Tibial artery (tissue), 4 donors: ENCODE results near the gene GARNL3.

ENCODE experiments used
- DNase-seq, 2 donors: peaks; one replicate each; pipeline ENCODE4 v3.0.0-alpha.2; 2019
- H3K27ac ChIP-seq, 2 donors: fragments of 200-600 bp; sonication (generic) in 1 of 2; 1 replicate in 1 of 2; 2 replicates in 1 of 2; pipeline ENCODE4 v1.5.1; 2018 to 2019; ENCODE audit warnings: mild to moderate bottlenecking in 1 of 2
- H3K27me3 ChIP-seq, 2 donors: fragments of 200-600 bp; sonication (generic) in 1 of 2; one replicate each; pipeline versions ENCODE4 v1.5.1 to v1.6.0; 2016 to 2019
- H3K36me3 ChIP-seq, 3 donors: fragments of 200-600 bp; sonication (generic) in 2 of 3; one replicate each; pipeline ENCODE4 v1.5.1; 2016 to 2019; ENCODE audit warnings: mild to moderate bottlenecking in 2 of 3
- H3K4me1 ChIP-seq, 4 donors: fragments of 200-600 bp; sonication (generic) in 2 of 4; 1 replicate in 3 of 4; 2 replicates in 1 of 4; pipeline ENCODE4 v1.5.1; 2016 to 2019
- H3K4me3 ChIP-seq, 2 donors: fragments of 200-600 bp; sonication (generic) in 1 of 2; 1 replicate in 1 of 2; 2 replicates in 1 of 2; pipeline ENCODE4 v1.5.1; 2018 to 2019; ENCODE audit warnings: mild to moderate bottlenecking in 2 of 2
- H3K9me3 ChIP-seq, 3 donors: fragments of 200-600 bp; sonication (generic) in 1 of 3; one replicate each; pipeline ENCODE4 v1.5.1; 2016 to 2019
- intact Hi-C: fragments of 100-400 bp; cut with DNase I; formaldehyde crosslinking; loops from one replicate; pipeline ENCODE4 v1.15.0; 2023; ENCODE audit warnings: low total_unique reads
- TF ChIP-seq, protein P1 (sequence below), 2 experiments: fragments of 200-600 bp in 1 of 2; fragments of 450-650 bp in 1 of 2; IDR thresholded peaks; one replicate each; pipeline ENCODE4 v1.5.1; 2017 to 2019; ENCODE audit warnings: antibody characterized with exemption in 2 of 2, mild to moderate bottlenecking in 1 of 2, moderate library complexity in 1 of 2

GARNL3 gene

GRCh38 chr9:127218818-127219217 is 45.8 kb upstream of the GARNL3 start:
- H3K9me3 ChIP-seq: no peaks in the 10 kb centered on the region
- no peak overlapping the region for H3K4me3 ChIP-seq
- intact Hi-C loops: no loop called here
- H3K4me1 ChIP-seq: peaks cover 0 to 7% (median 2%) of the 10 kb centered on the region in 4 donors
- TF ChIP-seq, protein P1, sequence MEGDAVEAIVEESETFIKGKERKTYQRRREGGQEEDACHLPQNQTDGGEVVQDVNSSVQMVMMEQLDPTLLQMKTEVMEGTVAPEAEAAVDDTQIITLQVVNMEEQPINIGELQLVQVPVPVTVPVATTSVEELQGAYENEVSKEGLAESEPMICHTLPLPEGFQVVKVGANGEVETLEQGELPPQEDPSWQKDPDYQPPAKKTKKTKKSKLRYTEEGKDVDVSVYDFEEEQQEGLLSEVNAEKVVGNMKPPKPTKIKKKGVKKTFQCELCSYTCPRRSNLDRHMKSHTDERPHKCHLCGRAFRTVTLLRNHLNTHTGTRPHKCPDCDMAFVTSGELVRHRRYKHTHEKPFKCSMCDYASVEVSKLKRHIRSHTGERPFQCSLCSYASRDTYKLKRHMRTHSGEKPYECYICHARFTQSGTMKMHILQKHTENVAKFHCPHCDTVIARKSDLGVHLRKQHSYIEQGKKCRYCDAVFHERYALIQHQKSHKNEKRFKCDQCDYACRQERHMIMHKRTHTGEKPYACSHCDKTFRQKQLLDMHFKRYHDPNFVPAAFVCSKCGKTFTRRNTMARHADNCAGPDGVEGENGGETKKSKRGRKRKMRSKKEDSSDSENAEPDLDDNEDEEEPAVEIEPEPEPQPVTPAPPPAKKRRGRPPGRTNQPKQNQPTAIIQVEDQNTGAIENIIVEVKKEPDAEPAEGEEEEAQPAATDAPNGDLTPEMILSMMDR (IDR thresholded peaks at IDR 0.05): no peak
- DNase-seq: peak in 1 of 2 donors; percentile 54
- H3K27me3 ChIP-seq: no peaks in the 10 kb centered on the region
- H3K36me3 ChIP-seq: no peaks in the 10 kb centered on the region
- H3K27ac ChIP-seq: no peak overlapping the region

DNA sequence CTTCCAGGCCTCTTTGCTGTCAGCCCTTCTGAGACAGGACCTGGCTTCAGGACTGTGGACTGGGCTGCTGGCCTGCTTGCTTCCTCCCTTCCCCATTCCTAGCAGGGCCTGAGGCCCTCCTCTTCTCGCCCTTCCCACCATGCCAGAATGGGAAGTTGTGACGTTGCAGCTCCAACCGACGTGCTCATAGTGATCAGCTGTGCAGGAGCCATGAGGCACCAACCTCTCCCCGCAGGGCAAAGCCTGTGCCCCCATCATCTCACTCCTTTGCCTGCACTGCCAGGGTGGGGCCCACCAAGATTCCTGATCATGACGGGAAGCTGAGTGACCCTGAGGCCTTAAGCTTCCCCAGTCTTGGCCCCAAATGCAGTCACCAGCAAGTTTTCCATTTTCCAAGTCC is 45.1 kb upstream of the GARNL3 start:
- TF ChIP-seq, protein P1 (IDR thresholded peaks at IDR 0.05): no peak
- intact Hi-C loops: no loop called here
- H3K27me3 ChIP-seq: no peaks in the 10 kb centered on the region
- peak in 1 of 2 donors; percentile 68 for DNase-seq
- no peak overlapping the region for H3K4me3 ChIP-seq
- no peak overlapping the region for H3K27ac ChIP-seq
- H3K9me3 ChIP-seq: no peaks in the 10 kb centered on the region
- H3K4me1 ChIP-seq: peaks cover 0 to 14% (median 4%) of the 10 kb centered on the region in 4 donors
- H3K36me3 ChIP-seq: no peaks in the 10 kb centered on the region

- H3K27me3 ChIP-seq: no peaks in the 10 kb centered on the region
- no peak overlapping the region for H3K4me3 ChIP-seq
- intact Hi-C loops: loop anchor here (10.0 kb wide), 1 partner anchor 123 kb away; no protein-coding TSS in a partner anchor
- no peak for DNase-seq
- peaks cover 0 to 24% (median 11%) of the 10 kb centered on the region in 4 donors for H3K4me1 ChIP-seq
- TF ChIP-seq, protein P1 (IDR thresholded peaks at IDR 0.05): no peak
- no peak overlapping the region for H3K27ac ChIP-seq
- no peaks in the 10 kb centered on the region for H3K36me3 ChIP-seq
- no peaks in the 10 kb centered on the region for H3K9me3 ChIP-seq
These were observed 42.9 kb upstream of the GARNL3 start for GRCh38 chr9:127221695-127222094.

DNA sequence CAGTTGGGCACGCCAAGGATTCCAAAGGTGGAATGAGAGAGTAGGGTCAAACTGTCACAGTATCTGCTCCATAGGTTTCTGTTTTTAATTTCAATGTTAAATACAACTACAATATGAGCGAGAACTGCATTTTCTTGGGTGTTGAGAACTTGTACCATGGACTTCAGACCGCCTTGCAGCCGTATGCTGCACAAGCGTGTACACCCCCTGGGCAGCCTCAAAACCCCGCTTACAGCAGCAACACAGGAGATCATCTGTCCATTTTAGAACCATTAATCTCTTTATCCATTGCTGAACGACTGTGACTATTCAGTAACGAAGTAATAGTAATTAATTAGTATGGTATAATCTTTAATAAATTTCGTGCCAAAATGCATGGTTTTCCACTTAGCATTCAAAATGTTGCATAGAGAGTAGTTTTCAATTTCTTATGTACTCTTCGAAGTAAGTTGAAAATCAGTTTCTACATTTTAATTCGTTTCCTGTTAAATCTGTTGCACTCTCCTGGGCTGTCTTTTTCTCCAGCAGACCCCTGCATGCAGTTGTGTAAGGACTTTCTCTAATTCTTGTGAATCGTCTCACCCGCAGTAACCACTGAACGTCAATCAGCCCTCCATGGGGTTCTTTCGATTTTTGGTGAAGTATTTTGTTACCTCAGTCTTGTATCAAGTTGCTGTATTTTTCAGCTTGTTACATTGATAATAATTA is 42.0 kb upstream of the GARNL3 start:
- Histone ChIP-seq H3K4me3 (no peak overlapping the region), H3K4me1 (peaks cover 0 to 32% (median 12%) of the 10 kb centered on the region in 4 donors), H3K27ac (peak overlapping the region in 1 of 2 donors; percentile 89), H3K27me3 (no peaks in the 10 kb centered on the region), H3K36me3 (no peaks in the 10 kb centered on the region), H3K9me3 (no peaks in the 10 kb centered on the region)
- TF ChIP-seq, protein P1 (IDR thresholded peaks at IDR 0.05): no peak
- intact Hi-C loops: loop anchor here (10.0 kb wide), 1 partner anchor 122 kb away; no protein-coding TSS in a partner anchor
- DNase-seq: no peak

- DNase-seq: no peak
These were observed 41.3 kb upstream of the GARNL3 start for GRCh38 chr9:127223266-127223665.

More at GRCh38 chr9:127223266-127223665, 41.3 kb upstream of the GARNL3 start:
- H3K4me3 ChIP-seq: no peak overlapping the region
- peak overlapping the region; percentile 81 to 89 for H3K27ac ChIP-seq
- TF ChIP-seq, protein P1 (IDR thresholded peaks at IDR 0.05): no peak
- H3K27me3 ChIP-seq: no peaks in the 10 kb centered on the region
- no peaks in the 10 kb centered on the region for H3K36me3 ChIP-seq
- no peaks in the 10 kb centered on the region for H3K9me3 ChIP-seq
- peaks cover 0 to 40% (median 14%) of the 10 kb centered on the region in 4 donors for H3K4me1 ChIP-seq
- intact Hi-C loops: loop anchor here (10.0 kb wide), 1 partner anchor 122 kb away; no protein-coding TSS in a partner anchor
